GM21576 (cell line): ENCODE measurements around the gene OXLD1.

Experiments used
- ATAC-seq: cut with Tn5 transposase; IDR thresholded peaks from one replicate; pipeline ENCODE4 v1.9.1; 2021; ENCODE audit warnings: mild to moderate bottlenecking, moderate library complexity; ENCODE audit not compliant: unreplicated experiment

The OXLD1 gene

GRCh38 chr17:81655378-81656117 is 10.9 kb downstream of the OXLD1 start:
- no peak for ATAC-seq

GRCh38 chr17:81652906-81653771 is 13.3 kb downstream of the OXLD1 start:
- no peak for ATAC-seq

- ATAC-seq, result no peak
Measured at GRCh38 chr17:81651692-81652091, 14.7 kb downstream of the OXLD1 start.

- ATAC-seq, result no peak
Measured at GRCh38 chr17:81650951-81651350, 15.5 kb downstream of the OXLD1 start.

GRCh38 chr17:81648707-81649085 is 17.7 kb downstream of the OXLD1 start:
- no peak for ATAC-seq

- no peak for ATAC-seq
Measured at GRCh38 chr17:81648013-81648706, 18.2 kb downstream of the OXLD1 start.

GRCh38 chr17:81647640-81648012 is 18.8 kb downstream of the OXLD1 start:
- ATAC-seq, result no peak

GRCh38 chr17:81646869-81647600 is 19.4 kb downstream of the OXLD1 start:
- ATAC-seq, result no peak

GRCh38 chr17:81644976-81645952 is 21.1 kb downstream of the OXLD1 start:
- no peak for ATAC-seq

GRCh38 chr17:81644496-81644895 is 21.9 kb downstream of the OXLD1 start:
- ATAC-seq, result no peak

GRCh38 chr17:81641825-81642489 is 24.4 kb downstream of the OXLD1 start:
- no peak for ATAC-seq

GRCh38 chr17:81640011-81640410 is 26.4 kb downstream of the OXLD1 start:
- no peak for ATAC-seq

GRCh38 chr17:81638683-81639082 is 27.7 kb downstream of the OXLD1 start:
- no peak for ATAC-seq

- ATAC-seq, result peak; percentile 68
Measured at GRCh38 chr17:81636505-81637288, 29.7 kb downstream of the OXLD1 start, which contains the start of the genes NPLOC4 and TSPAN10. TSS of gene NPLOC4 (minus strand) at chr17:81637112. CDS start at chr17:81636930, 182 bp downstream. TSS of gene TSPAN10 (plus strand) at chr17:81637196. CDS start at chr17:81642413, 5,217 bp downstream.

- ATAC-seq, result no peak
Measured at GRCh38 chr17:81635973-81636504, 30.4 kb downstream of the OXLD1 start.

GRCh38 chr17:81635431-81635830 is 31.0 kb downstream of the OXLD1 start:
- no peak for ATAC-seq

GRCh38 chr17:81631482-81631881 is 34.9 kb downstream of the OXLD1 start:
- ATAC-seq, result no peak

GRCh38 chr17:81630274-81630673 is 36.1 kb downstream of the OXLD1 start:
- ATAC-seq, result no peak
